ENCODE data around the gene NSMF. TPM values are rescaled to one million over a fixed set of nuclear protein-coding genes. Genes with fewer than 3 reads are reported as not detected.

Gene NSMF
- total RNA-seq, 1 donor = 23.7 TPM

- peaks cover 6% of the 10 kb centered on the region for H3K27me3 ChIP-seq (ENCODE audit: insufficient read depth, low read length)
These were observed 54.1 kb downstream of the NSMF start for GRCh38 chr9:137404961-137405567.

DNA sequence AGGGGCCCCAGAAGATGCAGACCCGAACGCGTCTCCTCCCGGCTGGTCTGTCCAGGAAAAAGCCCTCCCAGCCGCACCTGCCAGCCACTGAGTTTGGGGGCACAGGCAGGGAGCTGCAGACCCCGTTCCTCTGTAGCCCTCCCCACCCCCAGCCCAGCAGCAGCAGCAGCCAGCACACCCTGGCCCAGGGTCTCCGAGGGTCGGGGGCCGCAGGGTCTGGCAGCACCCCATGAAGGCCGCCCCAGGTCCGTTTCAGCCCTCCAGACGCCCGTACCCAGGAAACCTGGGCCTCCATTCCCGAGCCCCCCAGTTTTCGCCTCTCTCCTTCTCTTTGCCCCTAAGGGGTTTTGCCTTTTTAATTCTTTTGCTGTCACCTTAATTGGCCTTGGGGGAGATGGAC is 55.9 kb downstream of the NSMF start:
- no peaks in the 10 kb centered on the region for H3K9me3 ChIP-seq (ENCODE audit: low read depth, low read length)
- H3K4me1 ChIP-seq (ENCODE audit: insufficient read depth, low read length) = peaks cover 18% of the 10 kb centered on the region
- no peak overlapping the region for H3K4me3 ChIP-seq (ENCODE audit: low read length)
- peaks cover 6% of the 10 kb centered on the region for H3K27me3 ChIP-seq (ENCODE audit: insufficient read depth, low read length)

More at GRCh38 chr9:137404961-137405567, 54.1 kb downstream of the NSMF start:
- no peak overlapping the region for H3K4me3 ChIP-seq (ENCODE audit: low read length)
- H3K4me1 ChIP-seq (ENCODE audit: insufficient read depth, low read length) = peaks cover 10% of the 10 kb centered on the region
- H3K9me3 ChIP-seq (ENCODE audit: low read depth, low read length) = no peaks in the 10 kb centered on the region

DNA sequence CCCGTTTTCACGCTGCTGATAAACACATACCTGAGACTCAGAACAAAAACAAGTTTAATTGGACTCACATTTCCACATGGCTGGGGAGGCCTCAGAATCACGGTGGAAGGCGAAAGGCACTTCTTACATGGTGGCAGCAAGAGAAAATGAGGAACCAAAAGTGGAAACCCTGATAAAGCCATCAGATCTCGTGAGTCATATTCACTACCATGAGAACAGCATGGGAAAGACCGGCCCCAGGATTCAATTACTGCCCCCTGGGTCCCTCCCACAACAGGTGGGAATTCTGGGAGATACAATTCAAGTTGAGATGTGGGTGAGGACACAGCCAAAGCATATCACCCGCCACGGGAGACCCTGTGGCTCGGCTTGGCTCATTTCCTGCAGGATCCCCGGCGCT is 56.4 kb downstream of the NSMF start:
- Histone ChIP-seq H3K27me3 (ENCODE audit: insufficient read depth, low read length) (peaks cover 6% of the 10 kb centered on the region), H3K4me1 (ENCODE audit: insufficient read depth, low read length) (peaks cover 18% of the 10 kb centered on the region), H3K4me3 (ENCODE audit: low read length) (no peak overlapping the region), H3K9me3 (ENCODE audit: low read depth, low read length) (no peaks in the 10 kb centered on the region)

- no peak overlapping the region for H3K4me3 ChIP-seq (ENCODE audit: low read length)
- H3K9me3 ChIP-seq (ENCODE audit: low read depth, low read length) = no peaks in the 10 kb centered on the region
- no peaks in the 10 kb centered on the region for H3K27me3 ChIP-seq (ENCODE audit: insufficient read depth, low read length)
- H3K4me1 ChIP-seq (ENCODE audit: insufficient read depth, low read length) = peaks cover 10% of the 10 kb centered on the region
These were observed 60.3 kb downstream of the NSMF start for GRCh38 chr9:137398561-137399468.

DNA sequence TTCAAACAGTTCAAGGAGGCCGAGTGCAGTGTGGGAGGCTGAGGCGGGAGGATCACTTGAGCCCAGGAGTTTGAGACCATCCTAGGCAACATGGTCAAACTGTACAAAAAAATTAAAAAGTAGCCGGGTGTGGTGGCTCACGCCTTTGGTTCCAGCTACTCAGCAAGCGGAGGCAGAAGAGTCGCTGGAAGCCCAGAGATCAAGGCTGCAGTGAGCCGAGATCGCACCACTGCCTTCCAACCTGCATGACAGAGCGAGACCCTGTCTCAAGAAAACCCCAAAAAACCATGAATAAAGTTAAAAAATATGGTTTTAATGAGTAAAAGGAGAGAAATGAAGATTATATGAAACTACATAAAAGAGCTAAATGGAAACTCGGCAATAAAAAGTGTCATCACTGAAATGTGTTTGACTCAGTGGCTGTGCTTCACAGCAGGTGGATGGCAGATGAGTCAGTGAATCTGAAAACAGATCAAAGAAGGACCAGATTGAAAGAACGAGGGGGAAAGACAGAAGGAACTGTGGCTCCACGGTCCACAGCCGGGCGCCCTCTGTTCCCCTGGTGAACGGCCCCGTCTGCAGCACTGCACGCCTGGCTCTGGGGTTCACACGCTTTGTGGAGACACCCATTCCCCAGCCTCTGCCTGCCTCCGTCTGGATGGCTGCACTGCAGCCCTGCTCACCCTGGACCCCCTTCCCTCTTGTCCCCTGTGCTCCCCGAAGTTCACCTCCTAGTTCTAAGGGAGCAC is 61.3 kb downstream of the NSMF start:
- H3K4me3 ChIP-seq (ENCODE audit: low read length) = no peak overlapping the region
- no peaks in the 10 kb centered on the region for H3K27me3 ChIP-seq (ENCODE audit: insufficient read depth, low read length)
- H3K9me3 ChIP-seq (ENCODE audit: low read depth, low read length) = no peaks in the 10 kb centered on the region
- H3K4me1 ChIP-seq (ENCODE audit: insufficient read depth, low read length) = peaks cover 10% of the 10 kb centered on the region

Other genes with a start within 250 kb of the NSMF start
- 0.31 TPM for gene RNF208, start 237.1 kb downstream of the NSMF start, total RNA-seq
- 0.21 TPM for gene CYSRT1, start 234.2 kb downstream of the NSMF start, total RNA-seq
- gene RNF224, start 231.8 kb downstream of the NSMF start, total RNA-seq = 0.10 TPM
- not detected for gene SLC34A3, start 228.4 kb downstream of the NSMF start, total RNA-seq
- 67.9 TPM for gene TUBB4B, start 218.0 kb downstream of the NSMF start, total RNA-seq
- not detected for gene STPG3, start 208.0 kb downstream of the NSMF start, total RNA-seq
- 20.9 TPM for gene NELFB, start 204.0 kb downstream of the NSMF start, total RNA-seq
- gene TOR4A, start 181.6 kb downstream of the NSMF start, total RNA-seq = 5.4 TPM
- gene NRARP, start 157.1 kb downstream of the NSMF start, total RNA-seq = 1.8 TPM
- 6.1 TPM for gene EXD3, start 36.2 kb downstream of the NSMF start, total RNA-seq
- 2.2 TPM for gene NOXA1, start 35.9 kb downstream of the NSMF start, total RNA-seq
- gene ENTPD8, start 18.0 kb downstream of the NSMF start, total RNA-seq = not detected
- 2.3 TPM for gene PNPLA7, start 91.1 kb upstream of the NSMF start, total RNA-seq
- 15.6 TPM for gene MRPL41, start 92.5 kb upstream of the NSMF start, total RNA-seq
- 17.6 TPM for gene DPH7, start 119.6 kb upstream of the NSMF start, total RNA-seq
- gene ZMYND19, start 131.2 kb upstream of the NSMF start, total RNA-seq = 1.4 TPM
- gene ARRDC1, start 146.4 kb upstream of the NSMF start, total RNA-seq = 28.7 TPM
- 56.6 TPM for gene EHMT1, start 159.7 kb upstream of the NSMF start, total RNA-seq

All from mononuclear cell (primary cell).